Dendritic cell treated with granulocyte-macrophage colony-stimulating factor and Interleukin-4, amounts not matched to agents 40 ng/mL and 50 ng/mL, for 4 days (primary cell): ENCODE results near the gene ACSL1.
A peak's percentile ranks its signal among the peaks of the same experiment; 100 is the strongest.

Experiments
- H3K27ac Mint-ChIP-seq: one replicate; pipeline ENCODE4 v1.8.0; 2022; ENCODE audit warnings: mild to moderate bottlenecking, mixed read lengths
- H3K27me3 Mint-ChIP-seq: one replicate; pipeline ENCODE4 v1.8.0; 2022; ENCODE audit warnings: mild to moderate bottlenecking, mixed read lengths
- H3K36me3 Mint-ChIP-seq: one replicate; pipeline ENCODE4 v1.8.0; 2022; ENCODE audit warnings: low read depth, mixed read lengths
- H3K4me1 Mint-ChIP-seq: one replicate; pipeline ENCODE4 v1.8.0; 2022; ENCODE audit warnings: low read depth, mixed read lengths
- H3K4me3 Mint-ChIP-seq: one replicate; pipeline ENCODE4 v1.8.0; 2022; ENCODE audit warnings: mild to moderate bottlenecking, moderate library complexity, mixed read lengths
- H3K9me3 Mint-ChIP-seq: one replicate; pipeline ENCODE4 v1.8.0; 2022; ENCODE audit warnings: mixed read lengths
- intact Hi-C: fragments of 100-400 bp; cut with micrococcal nuclease; formaldehyde crosslinking; loops from one replicate; pipeline ENCODE4 v1.15.0; 2022

ACSL1 gene

DNA sequence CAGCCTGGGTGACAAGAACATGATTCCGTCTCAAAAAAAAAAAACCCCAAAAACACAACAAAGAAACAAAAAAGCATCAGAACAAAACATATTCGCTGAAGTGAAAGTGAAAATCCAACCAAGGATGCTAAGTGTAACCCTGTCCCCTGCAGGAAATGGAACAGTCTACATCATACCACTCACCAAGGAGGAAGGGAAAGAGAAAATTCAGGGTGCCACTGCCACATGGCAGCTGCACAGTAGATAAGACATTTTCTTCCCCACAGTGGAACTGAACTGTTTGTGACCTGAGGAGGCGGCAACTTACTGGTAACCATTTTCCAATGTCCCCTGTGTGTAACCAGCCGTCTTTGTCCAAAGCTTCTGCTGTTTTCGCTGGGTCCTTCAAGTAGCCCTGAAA lies 63.7 kb downstream of the ACSL1 start:
- Mint-ChIP-seq H3K4me1 (no peaks in the 10 kb centered on the region), H3K27ac (no peak overlapping the region), H3K27me3 (no peaks in the 10 kb centered on the region), H3K9me3 (no peaks in the 10 kb centered on the region), H3K36me3 (peaks cover 92% of the 10 kb centered on the region), H3K4me3 (no peak overlapping the region)
- intact Hi-C loops = no loop called here

DNA sequence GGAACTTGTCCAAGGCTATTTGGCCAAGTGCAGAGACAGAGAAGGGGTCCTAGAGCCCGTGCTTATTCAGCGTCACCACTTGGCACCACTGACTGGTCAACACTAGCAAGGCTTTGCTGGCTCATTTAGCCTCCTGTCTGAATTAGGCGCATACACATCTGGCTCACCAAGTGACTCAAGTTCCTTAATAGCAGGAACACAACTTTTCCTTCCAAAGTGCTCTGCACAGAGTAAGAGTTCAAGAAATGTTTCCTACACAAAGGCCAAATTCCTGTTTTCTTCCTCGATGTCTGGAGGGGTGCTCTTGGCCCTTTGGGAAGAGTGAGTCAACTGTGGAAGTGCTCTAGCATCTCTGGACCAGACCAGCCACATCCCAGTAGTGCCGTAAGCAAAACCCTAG lies 65.1 kb downstream of the ACSL1 start:
- Mint-ChIP-seq H3K27me3 (no peaks in the 10 kb centered on the region), H3K27ac (no peak overlapping the region), H3K9me3 (no peaks in the 10 kb centered on the region), H3K36me3 (peaks cover 92% of the 10 kb centered on the region), H3K4me3 (no peak overlapping the region), H3K4me1 (no peaks in the 10 kb centered on the region)
- intact Hi-C loops = no loop called here

DNA sequence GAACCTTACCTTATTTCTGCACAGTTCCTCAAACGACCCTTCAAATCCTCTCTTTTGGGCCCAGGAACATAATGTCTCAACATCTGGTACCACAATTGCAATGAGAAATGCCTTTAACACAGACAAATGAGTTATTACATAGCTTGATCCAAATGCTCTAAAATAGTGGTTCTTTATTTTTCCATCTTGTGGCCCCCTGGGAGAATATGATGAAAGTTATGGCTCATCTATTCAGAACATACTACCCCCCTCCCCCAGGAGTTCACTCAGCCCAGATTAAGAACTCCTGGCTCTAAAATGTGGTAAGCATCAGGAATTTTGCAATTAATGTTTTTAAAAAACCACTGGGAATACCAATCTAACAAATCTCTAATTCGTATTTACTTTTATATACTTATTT lies 68.0 kb downstream of the ACSL1 start:
- Mint-ChIP-seq H3K36me3 (peaks cover 92% of the 10 kb centered on the region), H3K27me3 (no peaks in the 10 kb centered on the region), H3K27ac (no peak overlapping the region), H3K9me3 (no peaks in the 10 kb centered on the region), H3K4me3 (no peak overlapping the region), H3K4me1 (no peaks in the 10 kb centered on the region)
- intact Hi-C loops = no loop called here

DNA sequence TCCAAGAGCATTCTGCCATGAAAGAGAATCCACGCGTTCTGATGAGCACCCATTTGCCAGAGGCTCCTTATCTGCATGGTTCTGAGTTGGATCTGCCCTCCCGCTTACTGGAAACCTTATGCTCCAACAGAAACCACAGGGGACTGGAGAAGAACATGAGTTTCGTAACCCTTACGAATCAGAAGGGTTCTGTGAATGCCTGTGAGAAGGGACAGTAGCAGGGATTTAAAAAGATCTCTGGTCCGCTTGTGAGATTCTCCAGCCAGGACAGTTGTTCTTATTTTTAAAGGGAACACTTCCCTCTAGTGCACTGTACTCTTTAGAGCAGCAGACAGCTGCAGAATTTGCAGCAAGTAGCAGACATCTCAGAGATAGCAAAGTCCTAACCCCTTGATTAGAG lies 69.4 kb downstream of the ACSL1 start:
- Mint-ChIP-seq H3K4me1 (peaks cover 9% of the 10 kb centered on the region), H3K4me3 (no peak overlapping the region), H3K9me3 (no peaks in the 10 kb centered on the region), H3K36me3 (peaks cover 80% of the 10 kb centered on the region), H3K27ac (no peak overlapping the region), H3K27me3 (no peaks in the 10 kb centered on the region)
- intact Hi-C loops = no loop called here

DNA sequence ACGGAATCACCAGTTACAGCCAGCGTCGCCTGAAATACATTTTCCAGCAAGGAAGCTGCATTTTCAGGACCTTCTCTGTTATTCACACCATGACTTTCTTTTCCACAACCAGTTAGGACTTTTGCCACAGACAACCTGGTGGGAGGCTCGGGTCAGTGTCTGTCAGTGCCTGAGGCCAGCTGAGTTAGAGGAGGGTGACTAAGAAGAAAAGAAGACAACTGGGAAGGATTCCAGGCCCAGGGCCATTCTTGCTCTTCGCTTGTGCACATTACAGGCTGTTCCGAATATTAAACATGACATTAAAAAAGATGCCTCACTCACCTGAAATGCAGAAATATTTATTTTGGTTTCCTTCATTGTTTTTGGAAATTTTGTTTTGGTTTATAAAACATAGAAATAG lies 70.5 kb downstream of the ACSL1 start:
- peaks cover 19% of the 10 kb centered on the region for H3K4me1 Mint-ChIP-seq
- no peak overlapping the region for H3K27ac Mint-ChIP-seq
- intact Hi-C loops = no loop called here
- no peaks in the 10 kb centered on the region for H3K27me3 Mint-ChIP-seq
- no peak overlapping the region for H3K4me3 Mint-ChIP-seq
- no peaks in the 10 kb centered on the region for H3K9me3 Mint-ChIP-seq
- peaks cover 69% of the 10 kb centered on the region for H3K36me3 Mint-ChIP-seq

DNA sequence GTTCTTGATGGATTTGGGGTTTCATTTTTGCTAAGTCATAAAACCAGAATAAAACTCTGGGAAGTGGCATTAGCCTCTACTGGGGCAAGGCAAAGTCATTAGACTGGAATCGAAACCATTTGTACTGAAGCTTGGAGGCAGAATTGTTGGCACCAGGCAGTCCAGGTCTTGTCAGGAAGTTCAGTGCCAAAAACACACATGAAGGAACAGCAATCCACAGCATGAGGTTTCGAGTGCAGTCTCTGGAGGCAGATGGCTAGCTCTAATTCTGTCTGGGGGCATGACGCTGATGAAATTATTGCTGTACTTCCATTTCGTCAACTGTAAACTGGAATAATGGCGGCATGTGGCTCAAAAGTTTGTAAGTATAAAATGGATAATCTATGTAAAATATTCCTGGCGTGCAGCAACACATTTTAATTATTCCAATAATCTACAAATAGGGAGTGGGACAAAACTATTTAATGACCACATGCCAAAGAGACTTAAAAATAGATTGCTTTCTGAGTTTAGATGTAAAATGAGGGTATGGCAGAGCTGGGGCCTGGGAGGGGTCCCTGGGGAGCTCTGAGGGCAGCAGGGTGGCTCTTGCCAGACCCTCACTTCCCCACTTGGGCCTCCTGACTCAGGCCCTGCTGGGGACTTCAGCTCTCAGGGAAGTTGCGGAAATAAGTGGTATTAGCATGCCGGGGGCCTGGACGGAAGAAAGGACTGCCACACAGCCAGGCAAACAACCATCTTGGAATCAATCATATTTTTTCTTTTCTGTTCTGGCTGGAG lies 73.1 kb downstream of the ACSL1 start:
- H3K4me1 Mint-ChIP-seq = peaks cover 39% of the 10 kb centered on the region
- peaks cover 51% of the 10 kb centered on the region for H3K36me3 Mint-ChIP-seq
- no peak overlapping the region for H3K4me3 Mint-ChIP-seq
- intact Hi-C loops = no loop called here
- H3K27me3 Mint-ChIP-seq = no peaks in the 10 kb centered on the region
- no peak overlapping the region for H3K27ac Mint-ChIP-seq
- H3K9me3 Mint-ChIP-seq = no peaks in the 10 kb centered on the region

DNA sequence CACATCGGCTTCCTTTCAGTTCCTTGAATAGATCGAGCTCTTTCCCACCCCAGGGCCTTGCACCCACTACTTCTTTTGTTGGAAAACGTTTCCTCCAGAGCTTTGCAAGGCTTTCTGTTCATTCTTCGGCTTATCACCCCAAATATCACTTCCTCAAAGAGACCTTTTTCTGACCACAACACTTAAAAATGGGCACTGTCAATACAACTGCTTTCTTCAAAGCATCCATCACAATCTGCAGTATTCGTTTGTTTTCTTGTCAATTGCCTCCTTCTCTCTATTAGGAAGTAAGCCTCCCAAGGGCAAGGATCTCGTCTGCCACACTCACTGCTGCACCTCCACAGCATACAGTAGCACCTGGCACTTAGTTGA lies 74.2 kb downstream of the ACSL1 start:
- intact Hi-C loops = no loop called here
- Mint-ChIP-seq H3K9me3 (no peaks in the 10 kb centered on the region), H3K27me3 (no peaks in the 10 kb centered on the region), H3K27ac (peak overlapping the region; percentile 47), H3K36me3 (peaks cover 40% of the 10 kb centered on the region), H3K4me3 (no peak overlapping the region), H3K4me1 (peaks cover 50% of the 10 kb centered on the region)

DNA sequence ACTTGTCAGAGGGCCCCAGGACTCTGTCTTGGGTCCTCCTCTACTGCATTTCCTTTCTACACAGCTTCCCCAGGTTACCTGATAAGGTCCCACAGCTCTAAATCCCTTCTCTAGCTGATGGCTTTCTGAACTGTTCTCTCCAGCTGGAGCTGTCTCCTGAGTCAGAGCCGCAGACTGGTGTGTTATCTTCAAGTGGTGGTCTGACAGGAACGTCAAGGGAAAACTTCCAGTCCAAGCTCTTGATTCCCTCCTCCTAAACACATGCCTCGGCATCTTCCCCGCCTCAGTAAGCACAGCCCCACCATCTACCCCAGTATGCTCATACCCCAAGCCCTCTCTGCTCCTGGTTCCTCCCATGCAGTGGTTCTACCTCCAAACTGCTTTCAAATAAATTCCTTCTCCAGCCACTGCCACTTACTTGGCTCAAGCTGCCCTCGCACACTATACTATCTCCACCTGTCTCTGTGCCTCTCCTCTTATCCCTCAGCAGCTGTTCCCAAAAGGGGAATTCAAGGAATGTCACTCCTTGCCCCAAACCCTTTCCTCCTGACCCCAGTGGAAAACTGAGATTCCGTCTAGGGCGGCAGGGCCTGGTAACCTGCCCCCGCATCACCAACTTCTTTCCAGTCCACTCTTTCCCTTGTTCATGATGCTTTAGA lies 74.7 kb downstream of the ACSL1 start:
- Mint-ChIP-seq H3K4me1 (peaks cover 55% of the 10 kb centered on the region), H3K27ac (peak overlapping the region; percentile 47), H3K4me3 (no peak overlapping the region), H3K27me3 (no peaks in the 10 kb centered on the region), H3K9me3 (no peaks in the 10 kb centered on the region), H3K36me3 (peaks cover 35% of the 10 kb centered on the region)
- intact Hi-C loops = no loop called here

DNA sequence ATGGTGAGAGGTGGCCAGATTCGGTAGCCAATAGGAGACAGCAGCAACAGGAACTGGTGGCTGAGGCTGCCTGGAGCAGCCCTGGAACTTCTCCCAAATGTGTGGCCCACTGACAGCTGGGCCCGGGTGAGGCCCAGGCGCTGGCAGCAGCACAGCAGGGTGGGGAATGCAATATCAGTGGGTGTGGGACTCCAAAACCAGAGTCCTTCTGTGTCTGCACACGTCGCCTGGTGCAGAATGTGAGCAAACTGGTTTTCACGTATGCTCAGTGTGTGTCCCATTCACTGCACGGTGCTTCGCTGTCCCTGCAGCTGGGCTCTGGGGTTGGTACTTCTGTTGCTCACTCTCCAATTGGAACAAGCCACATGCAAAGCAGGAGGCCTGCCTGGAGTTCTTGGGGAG lies 77.5 kb downstream of the ACSL1 start:
- Mint-ChIP-seq H3K27me3 (no peaks in the 10 kb centered on the region), H3K4me3 (no peak overlapping the region), H3K4me1 (peaks cover 64% of the 10 kb centered on the region), H3K27ac (peak overlapping the region; percentile 92), H3K9me3 (no peaks in the 10 kb centered on the region), H3K36me3 (peaks cover 7% of the 10 kb centered on the region)
- intact Hi-C loops = loop anchor here (5.0 to 10.0 kb wide), 2 partner anchors 64 to 203 kb away; no protein-coding TSS in a partner anchor

DNA sequence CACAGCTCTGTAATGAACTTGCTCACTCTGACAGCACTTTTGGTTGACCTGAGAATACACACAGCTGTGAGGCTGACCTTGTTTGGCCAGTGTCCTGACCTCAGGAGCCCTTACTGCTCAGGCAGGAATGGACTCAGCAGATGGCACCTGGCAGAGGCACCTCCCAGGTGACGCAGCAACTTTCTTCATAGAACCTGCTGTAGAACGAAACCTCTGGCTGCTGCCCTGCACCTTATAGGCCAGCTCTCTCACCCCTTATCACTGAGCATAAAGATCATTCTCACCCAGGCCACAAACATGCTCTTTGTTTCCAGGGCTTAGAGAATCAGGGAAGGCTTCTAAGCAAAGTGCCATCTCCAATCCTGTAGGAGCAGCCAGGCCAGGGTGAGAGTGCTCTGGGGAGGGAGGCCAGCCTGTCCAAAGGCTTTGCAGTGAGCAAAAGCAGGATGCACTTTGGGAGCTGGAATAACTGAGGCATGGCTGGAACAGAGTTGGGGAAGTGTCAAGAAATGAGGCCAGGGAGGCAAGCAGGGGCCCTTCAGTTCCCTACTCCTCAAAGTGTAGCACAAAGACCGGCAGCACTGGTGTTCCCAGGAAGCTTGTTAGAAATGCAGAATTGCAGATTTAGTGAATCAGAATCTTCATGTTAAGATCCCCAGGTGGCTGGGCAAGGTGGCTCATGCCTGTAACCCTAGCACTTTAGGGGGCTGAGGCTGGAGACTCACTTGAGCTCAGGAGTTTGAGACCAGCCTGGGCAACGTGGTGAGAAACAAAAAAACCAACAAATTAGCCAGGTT lies 78.5 kb downstream of the ACSL1 start:
- H3K9me3 Mint-ChIP-seq = no peaks in the 10 kb centered on the region
- H3K27ac Mint-ChIP-seq = peak overlapping the region; percentile 92
- intact Hi-C loops = loop anchor here (2.0 to 10.0 kb wide), 3 partner anchors 65 to 258 kb away; no protein-coding TSS in a partner anchor
- no peaks in the 10 kb centered on the region for H3K27me3 Mint-ChIP-seq
- no peak overlapping the region for H3K4me3 Mint-ChIP-seq
- H3K4me1 Mint-ChIP-seq = peaks cover 66% of the 10 kb centered on the region
- H3K36me3 Mint-ChIP-seq = no peaks in the 10 kb centered on the region

DNA sequence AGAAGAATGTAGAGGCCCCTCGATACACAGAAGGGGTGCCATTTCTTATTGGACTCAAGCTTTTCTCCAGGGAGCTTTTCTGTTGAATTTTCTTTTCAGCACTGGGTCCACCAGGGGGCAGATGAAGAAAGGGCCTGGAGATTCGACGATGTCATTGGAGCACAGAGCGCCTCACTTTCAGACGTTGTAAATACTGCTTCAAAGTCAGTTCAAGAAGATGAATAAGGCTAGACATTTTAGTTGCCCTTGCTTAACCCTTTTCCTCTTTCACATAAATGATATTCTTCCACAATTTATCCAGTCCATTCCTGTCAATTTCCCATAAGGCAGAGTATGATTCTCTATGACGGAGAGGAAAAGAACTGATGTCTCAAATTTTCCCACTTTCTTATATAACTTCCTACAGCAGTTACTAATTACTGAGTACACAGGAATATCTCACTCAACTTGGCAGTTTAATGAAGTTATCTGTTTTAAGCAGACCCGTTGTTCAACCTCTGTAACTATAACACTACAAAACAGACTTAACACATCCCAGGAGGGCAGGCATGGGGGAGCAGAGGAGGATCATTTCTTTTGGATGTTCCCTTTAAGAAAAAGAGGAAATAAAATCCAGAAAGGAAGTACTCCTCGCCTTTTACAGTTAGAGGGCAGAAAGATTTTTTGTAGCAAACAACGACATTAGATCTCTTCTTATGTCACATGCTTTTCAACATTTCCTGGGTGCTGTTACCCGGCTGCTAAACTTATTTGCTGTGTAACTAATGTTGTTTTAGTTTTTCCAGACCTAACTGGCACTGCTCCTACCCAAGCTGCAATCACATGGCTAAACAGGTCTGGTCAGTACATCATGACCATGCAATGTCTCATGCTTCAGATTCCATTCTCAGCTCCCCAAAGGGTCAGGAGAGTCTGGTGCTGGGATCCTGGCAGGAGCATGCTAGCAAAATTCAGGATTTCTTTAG lies 79.7 kb downstream of the ACSL1 start:
- peak overlapping the region; percentile 60 for H3K4me3 Mint-ChIP-seq
- no peaks in the 10 kb centered on the region for H3K27me3 Mint-ChIP-seq
- H3K27ac Mint-ChIP-seq = peak overlapping the region; percentile 92
- H3K4me1 Mint-ChIP-seq = peaks cover 58% of the 10 kb centered on the region
- intact Hi-C loops = loop anchor here (2.0 to 10.0 kb wide), 3 partner anchors 66 to 259 kb away; no protein-coding TSS in a partner anchor
- H3K9me3 Mint-ChIP-seq = no peaks in the 10 kb centered on the region
- H3K36me3 Mint-ChIP-seq = no peaks in the 10 kb centered on the region

DNA sequence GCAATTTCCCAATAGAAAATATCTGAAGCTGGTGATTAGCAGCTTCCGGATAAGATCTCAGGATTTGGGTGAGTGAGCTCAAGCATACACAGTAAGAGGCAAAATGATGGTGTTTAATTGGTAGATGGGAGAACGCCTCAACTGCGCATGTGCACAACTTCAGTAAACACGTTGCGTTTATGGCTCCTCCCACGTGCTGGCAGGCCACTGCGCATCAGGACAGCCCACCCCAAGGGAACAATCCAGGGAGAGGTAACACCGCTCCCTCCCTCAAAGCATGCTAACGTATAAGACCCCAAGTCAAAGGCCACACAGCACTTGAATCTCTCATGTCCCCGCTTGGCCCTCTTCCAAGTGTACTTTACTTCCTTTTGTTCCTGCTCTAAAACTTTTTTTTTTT lies 81.5 kb downstream of the ACSL1 start:
- Mint-ChIP-seq H3K9me3 (no peaks in the 10 kb centered on the region), H3K4me3 (no peak overlapping the region)

DNA sequence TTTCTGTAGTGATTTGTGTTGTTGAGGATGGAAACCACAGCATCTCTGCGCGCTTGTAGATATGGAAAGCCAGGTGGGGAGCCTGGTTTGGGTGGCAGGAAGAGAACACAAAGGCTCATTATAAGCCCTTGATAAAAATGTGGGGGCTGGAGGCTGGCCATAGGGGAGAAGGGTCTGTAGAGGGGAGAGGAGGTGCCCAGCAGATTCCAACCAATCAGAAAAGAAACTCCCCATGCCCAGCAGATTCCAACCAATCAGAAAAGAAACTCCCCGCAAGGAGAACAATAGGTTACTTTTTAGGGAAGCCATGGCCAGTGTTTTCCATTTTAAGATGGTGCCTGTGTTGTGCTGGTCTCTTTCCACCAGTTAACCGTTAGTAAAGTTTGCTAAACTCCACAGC lies 82.1 kb downstream of the ACSL1 start:
- H3K27ac Mint-ChIP-seq = peak overlapping the region; percentile 50
- no peak overlapping the region for H3K4me3 Mint-ChIP-seq
- no peaks in the 10 kb centered on the region for H3K9me3 Mint-ChIP-seq
- H3K36me3 Mint-ChIP-seq = no peaks in the 10 kb centered on the region
- intact Hi-C loops = loop anchor here (10.0 kb wide), 1 partner anchor 199 kb away; no protein-coding TSS in a partner anchor
- no peaks in the 10 kb centered on the region for H3K27me3 Mint-ChIP-seq
- peaks cover 61% of the 10 kb centered on the region for H3K4me1 Mint-ChIP-seq

More for the DNA sequence above, 81.5 kb downstream of the ACSL1 start:
- no peaks in the 10 kb centered on the region for H3K36me3 Mint-ChIP-seq
- intact Hi-C loops = loop anchor here (10.0 kb wide), 1 partner anchor 199 kb away; no protein-coding TSS in a partner anchor
- peak overlapping the region; percentile 50 for H3K27ac Mint-ChIP-seq
- H3K27me3 Mint-ChIP-seq = no peaks in the 10 kb centered on the region
- H3K4me1 Mint-ChIP-seq = peaks cover 62% of the 10 kb centered on the region
